Hepatocyte (in vitro differentiated cells): Measurements from ENCODE around the gene SHISAL1.

Experiments
- EZH2 ChIP-seq: fragments of 200-600 bp; sonication (generic); IDR thresholded peaks from 2 replicates; pipeline ENCODE4 v1.6.1; 2016; ENCODE audit warnings: antibody characterized with exemption, mild to moderate bottlenecking, borderline replicate concordance
- EZH2phosphoT487 ChIP-seq: fragments of 200-600 bp; sonication (generic); IDR thresholded peaks from one replicate; pipeline ENCODE4 v1.6.1; 2018; ENCODE audit warnings: antibody characterized with exemption, mild to moderate bottlenecking, low read depth, moderate library complexity; ENCODE audit not compliant: unreplicated experiment, severe bottlenecking
- TF ChIP-seq, protein P1 (sequence below): fragments of 200-600 bp; sonication (generic); IDR thresholded peaks from 2 replicates; pipeline ENCODE4 v1.5.1; 2016; ENCODE audit warnings: antibody characterized with exemption, mild to moderate bottlenecking; ENCODE audit not compliant: poor library complexity

DNA sequence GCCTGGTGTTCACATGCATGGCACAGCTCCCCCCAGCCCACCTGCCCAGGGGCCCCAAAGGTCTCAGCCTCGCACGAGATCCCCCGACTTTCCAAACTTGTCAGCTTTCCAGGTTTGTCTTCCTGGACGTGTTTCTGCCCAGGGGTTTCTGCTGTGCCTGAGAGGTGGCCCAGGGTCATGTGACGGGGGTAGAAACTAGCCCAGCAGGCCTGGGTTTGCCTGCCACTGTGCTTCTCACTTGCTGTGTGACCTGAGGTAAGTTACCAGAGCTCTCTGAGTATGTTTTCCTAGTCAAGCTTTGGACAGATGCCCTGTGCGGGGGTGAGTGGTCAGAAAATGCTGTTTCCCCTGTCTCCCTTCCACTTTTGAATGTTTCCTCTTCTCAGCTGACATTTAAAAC, 38.3 kb upstream of the SHISAL1 start:
- TF ChIP-seq EZH2phosphoT487, result no peak
- TF ChIP-seq, protein P1, sequence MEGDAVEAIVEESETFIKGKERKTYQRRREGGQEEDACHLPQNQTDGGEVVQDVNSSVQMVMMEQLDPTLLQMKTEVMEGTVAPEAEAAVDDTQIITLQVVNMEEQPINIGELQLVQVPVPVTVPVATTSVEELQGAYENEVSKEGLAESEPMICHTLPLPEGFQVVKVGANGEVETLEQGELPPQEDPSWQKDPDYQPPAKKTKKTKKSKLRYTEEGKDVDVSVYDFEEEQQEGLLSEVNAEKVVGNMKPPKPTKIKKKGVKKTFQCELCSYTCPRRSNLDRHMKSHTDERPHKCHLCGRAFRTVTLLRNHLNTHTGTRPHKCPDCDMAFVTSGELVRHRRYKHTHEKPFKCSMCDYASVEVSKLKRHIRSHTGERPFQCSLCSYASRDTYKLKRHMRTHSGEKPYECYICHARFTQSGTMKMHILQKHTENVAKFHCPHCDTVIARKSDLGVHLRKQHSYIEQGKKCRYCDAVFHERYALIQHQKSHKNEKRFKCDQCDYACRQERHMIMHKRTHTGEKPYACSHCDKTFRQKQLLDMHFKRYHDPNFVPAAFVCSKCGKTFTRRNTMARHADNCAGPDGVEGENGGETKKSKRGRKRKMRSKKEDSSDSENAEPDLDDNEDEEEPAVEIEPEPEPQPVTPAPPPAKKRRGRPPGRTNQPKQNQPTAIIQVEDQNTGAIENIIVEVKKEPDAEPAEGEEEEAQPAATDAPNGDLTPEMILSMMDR, result no peak
- no peak for TF ChIP-seq EZH2
